Subcutaneous abdominal adipose tissue (tissue), 5 donors: ENCODE results near the gene PLA2G2C.

ENCODE experiments used
- H3K27ac ChIP-seq: one replicate; pipeline ENCODE4 v1.7.0; 2013; ENCODE audit warnings: low read depth, mild to moderate bottlenecking, inconsistent platforms, low read length, moderate library complexity
- H3K27me3 ChIP-seq, 5 donors: one replicate each; pipeline ENCODE4 v1.7.0; 2013; ENCODE audit warnings: low read length in 5 of 5, inconsistent platforms in 1 of 5; ENCODE audit not compliant: control insufficient read depth in 5 of 5, insufficient read depth in 4 of 5
- H3K36me3 ChIP-seq, 5 donors: one replicate each; pipeline ENCODE4 v1.7.0; 2013; ENCODE audit warnings: low read length in 5 of 5; ENCODE audit not compliant: control insufficient read depth in 5 of 5, insufficient read depth in 5 of 5
- H3K4me1 ChIP-seq, 5 donors: one replicate each; pipeline ENCODE4 v1.7.0; 2013; ENCODE audit warnings: low read length in 5 of 5, mild to moderate bottlenecking in 3 of 5, moderate library complexity in 1 of 5; ENCODE audit not compliant: control insufficient read depth in 5 of 5, insufficient read depth in 5 of 5
- H3K4me3 ChIP-seq, 5 donors: one replicate each; pipeline ENCODE4 v1.7.0; 2013; ENCODE audit warnings: low read length in 5 of 5, low read depth in 1 of 5
- H3K9ac ChIP-seq, 5 donors: one replicate each; pipeline ENCODE4 v1.7.0; 2013; ENCODE audit warnings: low read length in 5 of 5, mild to moderate bottlenecking in 4 of 5, moderate library complexity in 3 of 5
- H3K9me3 ChIP-seq, 5 donors: one replicate each; pipeline ENCODE4 v1.7.0; 2013; ENCODE audit warnings: low read length in 5 of 5; ENCODE audit not compliant: control insufficient read depth in 5 of 5
- donor health status: healthy.
- donor health status: healthy.
- donor health status: healthy.
- donor health status: healthy.
- donor health status: healthy.

PLA2G2C gene

DNA sequence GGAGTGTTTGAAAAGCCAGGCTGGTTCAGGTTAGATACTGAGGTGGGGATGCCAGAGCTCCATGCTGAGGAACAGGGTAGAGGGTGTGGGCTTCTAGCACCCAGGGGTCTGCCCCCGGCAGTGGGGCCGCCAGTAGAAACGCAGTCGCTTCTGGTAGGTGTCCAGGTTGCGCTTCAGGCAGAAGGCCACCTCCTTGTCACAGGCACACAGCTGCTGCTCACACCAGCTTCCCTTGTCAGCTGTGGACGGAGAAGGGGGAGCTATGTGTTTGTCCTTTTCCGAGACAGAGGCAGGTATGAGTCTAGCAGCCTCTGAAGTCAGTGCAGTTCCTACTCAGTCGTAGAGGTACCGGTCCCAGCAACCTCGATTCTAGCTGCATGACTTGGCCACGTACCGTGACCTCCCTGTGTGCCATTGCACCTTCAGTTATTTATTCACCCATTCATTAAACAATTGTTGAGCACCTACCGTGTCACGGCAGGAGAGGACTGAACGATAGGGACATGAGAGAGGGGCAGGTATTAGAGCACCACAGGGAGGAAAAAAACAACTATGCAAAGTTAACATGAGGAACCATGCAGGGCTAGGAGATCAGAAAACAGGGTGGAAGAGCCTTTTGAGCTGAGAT is 72.2 kb downstream of the PLA2G2C start:
- Histone ChIP-seq H3K36me3 (no peaks in the 10 kb centered on the region), H3K27me3 (peaks cover 3 to 17% (median 6%) of the 10 kb centered on the region in 5 donors), H3K4me1 (no peaks in the 10 kb centered on the region), H3K9ac (no peak overlapping the region), H3K9me3 (no peaks in the 10 kb centered on the region), H3K27ac (no peak overlapping the region), H3K4me3 (no peak overlapping the region)
